Activated naive CD4-positive, alpha-beta T cell (primary cell): ENCODE results near the gene APOD.

Experiments used
- DNase-seq, 4 experiments: peaks; one replicate each; lab custom pipeline; 2025; lab: John Stamatoyannopoulos, UW

The APOD gene

GRCh38 chr3:195587406-195587805, 3.7 kb upstream of the APOD start:
- no peak for DNase-seq

- no peak for DNase-seq
Observed at GRCh38 chr3:195584543-195584870, 767 bp upstream of the APOD start.

- no peak for DNase-seq
Observed at GRCh38 chr3:195582947-195583346, 793 bp downstream of the APOD start.

GRCh38 chr3:195580744-195581443, 2.8 kb downstream of the APOD start:
- DNase-seq = no peak

DNA sequence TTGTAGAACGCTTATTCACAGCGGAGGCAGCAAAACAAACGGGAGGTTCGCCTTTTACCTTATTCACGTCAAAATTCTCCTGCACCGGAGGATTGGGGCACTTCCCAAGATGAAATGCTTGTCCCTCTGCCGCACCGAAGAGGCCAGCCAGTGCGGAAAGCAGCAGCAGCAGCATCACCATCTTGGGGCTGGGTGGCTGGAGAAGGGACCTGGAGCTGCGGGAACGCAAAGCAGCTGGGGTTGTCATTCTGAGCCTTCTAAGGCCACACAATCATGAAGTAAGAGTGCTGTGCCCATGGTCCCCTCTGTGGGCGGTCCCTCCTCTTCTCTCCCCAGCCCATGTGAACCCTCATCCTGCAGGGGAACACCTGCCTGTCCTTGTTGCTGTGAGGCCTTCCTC, 4.5 kb downstream of the APOD start:
- DNase-seq = no peak

GRCh38 chr3:195578565-195578964, 5.2 kb downstream of the APOD start:
- DNase-seq = no peak

GRCh38 chr3:195577645-195578177, 6.0 kb downstream of the APOD start:
- DNase-seq = no peak

- DNase-seq = no peak
Observed at GRCh38 chr3:195574497-195575304, 9.0 kb downstream of the APOD start.

DNA sequence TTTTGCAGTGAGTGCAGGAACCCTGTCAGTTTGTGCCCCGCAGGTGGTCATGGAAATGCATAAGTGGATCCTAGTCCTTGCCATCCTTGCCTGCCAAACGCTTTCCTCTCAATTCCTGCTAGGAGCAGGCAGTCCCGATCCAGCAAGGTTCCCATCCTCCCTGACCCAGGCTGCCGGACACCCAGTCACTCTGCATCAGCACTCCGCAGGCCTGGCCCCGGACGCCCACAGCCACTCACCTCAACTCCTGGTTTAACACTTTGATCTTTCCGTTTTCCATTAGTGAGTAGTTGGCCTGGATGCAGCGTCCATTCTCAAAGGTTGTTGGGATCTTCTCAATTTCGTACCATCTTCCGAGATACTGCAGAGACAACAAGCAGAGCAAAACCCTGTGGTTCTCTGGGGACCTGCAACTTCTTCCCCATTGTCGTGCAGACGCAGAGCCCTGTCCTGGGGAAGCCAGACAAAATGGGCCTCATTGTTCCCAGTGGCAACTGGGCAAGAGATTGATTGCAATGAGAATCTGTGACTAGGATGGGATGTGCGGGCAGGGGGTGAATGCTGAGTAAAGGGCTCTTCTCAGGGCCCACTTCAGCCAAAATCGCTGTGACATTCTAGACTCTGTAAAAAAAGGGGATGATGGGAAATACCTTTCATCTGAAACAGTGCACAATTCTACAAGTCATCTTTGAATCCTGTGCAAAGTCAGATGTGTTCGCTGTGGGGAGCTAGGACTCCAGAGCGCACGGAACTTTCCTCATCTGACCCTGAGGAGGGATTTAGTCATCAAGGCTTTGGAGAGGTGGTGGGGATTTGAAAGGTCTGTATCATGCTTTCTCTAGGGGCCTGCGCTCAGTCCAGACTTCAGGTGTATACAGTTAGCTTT, 9.9 kb downstream of the APOD start:
- DNase-seq = no peak

GRCh38 chr3:195571361-195571760, 12.4 kb downstream of the APOD start:
- DNase-seq = no peak

GRCh38 chr3:195570912-195571311, 12.8 kb downstream of the APOD start:
- no peak for DNase-seq

- DNase-seq = no peak
Observed at GRCh38 chr3:195570344-195570743, 13.4 kb downstream of the APOD start.

DNA sequence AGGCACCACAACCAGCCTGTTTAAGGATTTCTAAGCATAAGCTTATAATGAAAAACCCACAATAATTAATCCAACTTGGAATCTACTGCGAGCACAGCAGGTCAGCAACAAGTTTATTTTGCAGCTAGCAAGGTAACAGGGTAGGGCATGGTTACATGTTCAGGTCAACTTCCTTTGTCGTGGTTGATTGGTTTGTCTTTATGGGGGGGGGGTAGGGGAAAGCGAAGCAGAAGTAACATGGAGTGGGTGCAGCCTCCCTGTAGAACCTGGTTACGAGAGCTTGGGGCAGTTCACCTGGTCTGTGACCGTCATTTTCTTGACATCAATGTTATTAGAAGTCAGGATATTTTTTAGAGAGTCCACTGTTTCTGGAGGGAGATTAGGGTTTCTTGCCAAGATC, 15.1 kb downstream of the APOD start:
- no peak for DNase-seq

- no peak for DNase-seq
Observed at GRCh38 chr3:195566797-195567196, 16.9 kb downstream of the APOD start.

GRCh38 chr3:195565716-195566115, 18.0 kb downstream of the APOD start:
- no peak for DNase-seq

DNA sequence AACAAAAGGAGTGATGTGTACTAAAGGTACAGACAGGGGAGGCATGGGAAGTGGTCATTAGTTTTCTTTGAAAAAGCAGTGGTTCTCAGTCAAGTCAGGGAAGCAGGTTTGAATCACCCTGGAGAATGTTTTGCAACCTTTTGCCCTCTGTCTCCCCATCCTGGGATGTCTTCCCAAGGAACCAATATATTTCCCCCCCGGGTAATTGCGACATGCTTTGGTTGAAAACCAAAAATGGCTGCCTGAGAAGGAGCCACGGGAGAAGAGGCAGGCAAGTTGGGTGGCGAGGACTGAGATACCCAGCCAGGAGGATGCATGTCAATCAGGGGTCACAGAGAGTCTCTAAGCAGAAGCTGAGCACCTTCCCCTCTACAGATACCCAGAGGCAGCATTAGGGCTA, 20.4 kb downstream of the APOD start:
- no peak for DNase-seq

DNA sequence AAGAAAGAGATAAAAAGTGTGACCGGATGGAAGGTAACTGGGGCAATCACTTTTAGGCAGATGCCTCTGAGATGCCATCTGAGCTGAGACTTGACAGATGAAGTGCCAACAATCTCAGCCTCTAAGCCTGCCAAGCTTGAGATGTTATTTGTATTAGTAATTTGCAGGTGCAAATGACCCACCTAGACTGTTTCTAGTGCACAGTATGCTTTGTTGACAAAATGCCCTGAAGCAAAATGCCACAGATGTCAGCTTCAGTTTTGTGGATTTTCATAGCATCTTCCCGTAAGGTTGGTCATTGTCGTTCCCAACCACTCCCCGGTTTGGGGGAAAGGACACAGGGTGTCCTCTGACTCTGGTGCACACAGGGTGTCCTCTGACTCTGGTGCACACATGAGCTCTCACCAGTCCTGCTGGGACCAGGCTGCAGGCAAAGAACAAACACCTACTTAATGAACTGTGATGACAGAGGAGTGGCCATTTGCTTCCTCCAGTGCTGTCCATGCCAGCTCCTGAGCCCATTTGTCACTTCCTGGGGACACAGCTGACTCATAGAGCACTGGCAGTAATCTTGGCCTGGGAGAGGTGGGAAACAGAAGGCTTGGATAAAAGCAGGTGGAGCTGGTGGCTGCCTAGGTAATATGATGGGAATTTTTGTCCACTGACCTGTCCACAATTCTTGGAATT, 23.9 kb downstream of the APOD start:
- DNase-seq = no peak

GRCh38 chr3:195558602-195559001, 25.1 kb downstream of the APOD start:
- no peak for DNase-seq

DNA sequence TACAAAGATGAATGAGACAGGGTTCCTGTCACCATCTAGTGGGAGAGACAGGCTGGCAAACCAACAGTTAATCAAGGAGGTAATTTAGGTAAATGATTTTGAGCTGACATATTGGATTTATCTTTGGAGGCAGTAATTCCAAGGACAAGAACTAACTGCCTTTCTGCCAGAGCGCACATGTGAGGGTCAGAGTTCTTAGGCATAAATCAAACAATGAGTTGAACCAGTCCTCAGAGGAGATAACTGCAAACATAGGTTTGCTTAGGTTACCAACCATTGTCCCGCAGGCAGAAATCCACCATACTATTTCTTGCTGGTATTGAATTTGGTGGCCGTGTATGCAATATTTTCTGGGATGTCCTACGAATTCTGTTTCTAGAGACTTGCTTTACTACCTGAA, 26.4 kb downstream of the APOD start:
- no peak for DNase-seq

- peak in 1 of 4 experiments; percentile 20 for DNase-seq
Observed at GRCh38 chr3:195556390-195556789, 27.4 kb downstream of the APOD start.

DNA sequence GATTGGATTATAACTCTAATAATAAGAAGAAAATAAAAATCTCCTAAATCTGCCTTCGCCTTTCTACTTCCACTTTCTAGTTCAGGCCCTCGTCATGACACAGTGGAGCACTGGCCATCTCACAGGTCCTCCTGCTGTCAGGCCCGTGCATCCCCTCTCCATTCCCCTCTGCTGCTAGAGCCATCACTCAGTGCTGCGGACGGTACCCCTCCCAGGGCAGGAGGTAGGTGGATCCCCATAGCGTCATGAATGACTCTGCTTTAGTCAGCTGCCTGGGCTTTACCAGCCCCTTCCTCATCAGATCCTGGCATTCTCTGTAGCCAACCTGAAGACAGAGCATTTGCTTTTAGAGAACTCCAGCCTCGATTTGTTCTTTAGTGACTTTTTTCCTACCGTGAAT, 28.6 kb downstream of the APOD start:
- no peak for DNase-seq

DNA sequence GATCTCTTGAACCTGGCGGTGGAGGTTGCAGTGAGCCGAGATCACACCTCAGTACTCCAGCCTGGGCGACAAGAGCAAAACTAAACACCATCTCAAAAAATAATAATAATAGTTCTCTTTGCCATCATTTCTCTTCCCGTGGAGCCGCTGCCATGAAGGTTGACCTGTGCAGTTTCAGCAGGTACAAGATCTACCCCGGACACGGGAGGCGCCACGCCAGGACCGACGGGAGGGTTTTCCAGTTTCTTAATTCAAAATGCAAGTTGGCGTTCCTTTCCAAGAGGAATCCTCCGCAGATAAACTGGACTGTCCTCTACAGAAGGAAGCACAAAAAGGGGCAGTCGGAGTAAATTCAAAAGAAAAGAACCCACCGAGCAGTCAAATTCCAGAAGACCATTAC, 29.3 kb downstream of the APOD start:
- no peak for DNase-seq
